GM19025 (cell line): ENCODE data around the gene GPR26.

Experiments used
- ATAC-seq: cut with Tn5 transposase; IDR thresholded peaks from one replicate; pipeline ENCODE4 v1.9.1; 2021; ENCODE audit warnings: mild to moderate bottlenecking, low read depth, moderate library complexity; ENCODE audit not compliant: unreplicated experiment

Gene GPR26, protein sequence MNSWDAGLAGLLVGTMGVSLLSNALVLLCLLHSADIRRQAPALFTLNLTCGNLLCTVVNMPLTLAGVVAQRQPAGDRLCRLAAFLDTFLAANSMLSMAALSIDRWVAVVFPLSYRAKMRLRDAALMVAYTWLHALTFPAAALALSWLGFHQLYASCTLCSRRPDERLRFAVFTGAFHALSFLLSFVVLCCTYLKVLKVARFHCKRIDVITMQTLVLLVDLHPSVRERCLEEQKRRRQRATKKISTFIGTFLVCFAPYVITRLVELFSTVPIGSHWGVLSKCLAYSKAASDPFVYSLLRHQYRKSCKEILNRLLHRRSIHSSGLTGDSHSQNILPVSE

DNA sequence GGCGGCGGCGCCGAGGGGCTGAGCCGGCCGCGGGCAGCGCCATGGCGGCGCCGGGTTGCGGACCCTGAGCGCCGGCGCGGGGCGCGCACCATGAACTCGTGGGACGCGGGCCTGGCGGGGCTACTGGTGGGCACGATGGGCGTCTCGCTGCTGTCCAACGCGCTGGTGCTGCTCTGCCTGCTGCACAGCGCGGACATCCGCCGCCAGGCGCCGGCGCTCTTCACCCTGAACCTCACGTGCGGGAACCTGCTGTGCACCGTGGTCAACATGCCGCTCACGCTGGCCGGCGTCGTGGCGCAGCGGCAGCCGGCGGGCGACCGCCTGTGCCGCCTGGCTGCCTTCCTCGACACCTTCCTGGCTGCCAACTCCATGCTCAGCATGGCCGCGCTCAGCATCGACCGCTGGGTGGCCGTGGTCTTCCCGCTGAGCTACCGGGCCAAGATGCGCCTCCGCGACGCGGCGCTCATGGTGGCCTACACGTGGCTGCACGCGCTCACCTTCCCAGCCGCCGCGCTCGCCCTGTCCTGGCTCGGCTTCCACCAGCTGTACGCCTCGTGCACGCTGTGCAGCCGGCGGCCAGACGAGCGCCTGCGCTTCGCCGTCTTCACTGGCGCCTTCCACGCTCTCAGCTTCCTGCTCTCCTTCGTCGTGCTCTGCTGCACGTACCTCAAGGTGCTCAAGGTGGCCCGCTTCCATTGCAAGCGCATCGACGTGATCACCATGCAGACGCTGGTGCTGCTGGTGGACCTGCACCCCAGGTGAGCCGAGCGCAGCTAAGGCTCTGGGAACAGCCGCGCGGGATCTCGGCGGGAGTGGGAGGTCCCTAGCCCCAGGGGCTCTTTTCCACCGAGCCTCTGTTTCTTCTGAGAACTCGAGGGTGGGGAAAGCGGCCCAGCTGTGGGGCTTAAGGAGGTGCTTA lies at the start of gene GPR26:
Gene GPR26 (plus strand): TSS at position 38 of the 919 bp plus-strand sequence. CDS start 53 bp downstream, at position 91.
- no peak for ATAC-seq

DNA sequence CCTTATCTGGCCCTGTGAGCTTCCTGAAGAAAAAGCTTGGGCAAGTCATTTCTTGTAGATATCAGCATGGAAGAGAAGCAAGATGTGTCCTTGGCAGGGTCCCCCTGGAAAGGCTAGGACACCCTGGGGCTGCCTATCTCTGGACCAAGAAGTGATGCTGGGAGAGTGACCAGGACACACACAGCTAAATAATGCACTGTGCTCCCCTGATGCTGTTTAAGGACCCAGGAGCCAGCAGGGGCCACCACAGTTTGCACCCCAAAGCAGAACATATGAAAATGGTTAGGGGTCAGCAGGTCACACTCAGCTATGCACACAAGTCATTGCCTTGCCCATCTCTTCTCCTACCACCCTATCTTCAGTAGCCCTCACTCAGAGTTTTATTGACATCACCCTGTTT lies 47.9 kb upstream of the GPR26 start:
- no peak for ATAC-seq

DNA sequence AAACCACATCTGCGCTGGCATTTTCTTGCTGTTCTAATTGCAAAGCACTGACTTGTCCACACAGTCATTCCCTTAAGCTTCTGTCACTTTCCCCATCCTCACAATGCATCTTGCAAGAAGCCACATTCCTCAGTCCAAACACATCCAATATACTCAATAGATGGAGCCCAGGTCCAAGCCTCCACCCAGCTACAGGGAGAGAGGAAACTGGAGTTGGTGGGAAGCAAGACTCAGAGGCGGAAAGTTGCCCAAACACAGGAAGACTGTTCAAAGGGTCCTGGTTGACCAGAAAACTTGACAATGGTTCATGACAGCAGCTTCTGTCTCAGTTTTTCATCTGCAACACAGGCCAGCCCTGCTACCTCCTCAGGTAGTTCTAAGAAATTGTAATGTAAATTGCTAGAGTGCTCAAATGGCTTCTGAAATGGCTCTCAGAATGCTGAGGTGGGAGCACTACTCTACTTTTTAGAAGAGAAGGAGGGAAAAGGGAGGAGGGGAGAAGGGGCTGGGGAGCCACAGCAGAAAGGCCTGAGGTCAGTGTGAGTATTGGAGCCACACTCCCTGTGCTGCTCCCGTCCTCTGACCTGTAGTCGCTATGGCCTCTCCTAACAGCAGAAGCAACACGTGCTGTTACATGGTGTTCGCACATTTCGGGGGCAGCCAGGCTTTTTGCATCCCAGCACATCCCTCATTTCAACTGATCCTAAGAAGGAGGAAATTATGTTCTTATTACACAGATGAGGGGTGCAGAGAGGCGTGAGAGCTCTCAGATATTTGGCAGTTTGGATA lies 46.9 kb upstream of the GPR26 start:
- ATAC-seq = no peak

DNA sequence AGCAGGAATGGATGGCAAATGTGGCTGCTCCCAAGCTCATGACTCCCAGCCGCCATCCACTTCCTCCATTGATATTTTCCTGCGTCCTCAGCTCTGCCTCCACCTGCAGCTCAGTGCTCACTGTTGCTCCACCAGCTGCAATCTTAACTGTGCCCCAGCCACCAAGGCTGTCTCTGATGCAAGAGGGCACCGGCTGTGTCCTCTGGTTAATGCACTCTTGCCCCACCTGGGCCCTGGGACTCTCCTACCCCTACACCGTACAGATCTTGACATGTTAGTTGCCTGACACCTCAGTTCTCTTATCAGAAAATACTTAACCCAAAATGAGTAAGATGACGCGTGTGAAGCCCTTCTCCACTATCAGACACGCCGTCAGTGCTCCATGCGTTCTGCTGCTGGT lies 45.5 kb upstream of the GPR26 start:
- ATAC-seq = no peak

DNA sequence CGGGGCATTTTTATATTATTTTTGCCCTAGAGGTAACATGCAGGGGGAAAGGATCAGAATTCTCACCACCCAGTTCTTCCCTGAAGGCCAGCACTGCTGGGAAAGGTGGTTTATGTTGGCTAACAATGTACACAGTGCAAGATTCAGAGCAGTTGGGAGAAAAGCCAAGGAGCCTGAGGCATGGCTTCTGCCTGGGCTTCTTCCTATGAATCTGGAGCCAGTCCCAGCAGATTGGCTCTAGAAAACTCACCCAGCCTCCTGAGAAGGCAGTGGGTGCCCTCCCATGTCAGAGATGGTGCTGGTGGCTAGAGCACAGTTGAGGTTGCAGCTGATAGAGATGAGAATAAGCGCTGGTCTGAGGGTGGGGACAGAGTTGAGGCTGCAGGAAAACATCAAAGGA lies 44.7 kb upstream of the GPR26 start:
- no peak for ATAC-seq

DNA sequence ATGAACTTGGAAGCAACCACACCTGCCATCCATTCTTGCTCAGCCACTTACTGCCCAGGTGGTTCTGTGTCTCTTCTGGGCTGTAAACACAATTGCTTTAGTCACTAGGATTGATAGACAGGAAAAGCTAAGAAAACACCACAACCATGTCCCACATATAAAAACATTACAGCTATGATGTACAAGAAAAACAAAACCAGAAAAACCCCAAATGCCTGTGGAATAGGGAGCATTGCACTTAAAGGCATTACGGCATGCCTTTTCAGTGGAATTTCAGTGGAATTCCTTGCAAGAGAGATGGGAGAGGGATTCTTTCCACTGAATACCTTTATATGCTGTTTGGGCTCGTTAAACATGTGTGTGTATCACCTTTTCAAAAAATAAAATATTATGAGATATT lies 44.2 kb upstream of the GPR26 start:
- ATAC-seq = no peak

DNA sequence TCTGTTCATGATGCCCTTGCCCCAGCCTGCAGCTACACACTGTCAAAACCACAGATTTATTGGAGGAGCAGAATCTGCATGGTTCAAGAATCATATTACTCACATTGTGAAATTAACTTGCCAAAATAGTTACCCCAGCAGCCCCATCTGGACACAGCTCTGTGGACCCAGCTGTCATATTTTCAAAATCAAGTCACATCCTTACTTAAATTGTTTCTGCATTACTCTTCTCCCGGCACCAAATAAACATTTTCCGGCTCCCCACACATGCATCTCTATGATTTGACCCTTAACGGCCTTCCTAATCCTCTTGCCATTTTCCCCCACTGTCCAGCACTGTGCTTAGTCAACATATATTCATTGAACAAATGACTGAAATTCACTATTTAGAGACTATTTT lies 43.8 kb upstream of the GPR26 start:
- no peak for ATAC-seq

DNA sequence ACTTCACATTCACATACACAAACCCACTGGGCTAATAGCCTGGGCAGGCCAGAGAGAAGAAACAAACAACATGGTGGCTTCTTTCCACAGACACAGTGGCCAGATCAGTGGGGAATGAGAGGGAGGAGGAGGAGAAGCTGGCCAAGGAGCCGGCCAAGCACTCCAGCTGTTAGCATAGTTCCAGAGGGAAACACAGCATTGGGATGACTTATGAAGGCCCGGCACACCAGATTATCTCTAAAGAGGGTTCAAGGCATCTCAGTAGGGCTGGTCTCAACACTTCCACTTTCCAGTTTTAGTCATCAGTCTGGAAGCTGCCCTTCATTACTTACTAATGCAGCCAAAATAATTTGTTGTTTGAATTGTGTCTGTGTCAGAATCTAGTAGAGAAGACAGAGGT lies 42.1 kb upstream of the GPR26 start:
- ATAC-seq = no peak

DNA sequence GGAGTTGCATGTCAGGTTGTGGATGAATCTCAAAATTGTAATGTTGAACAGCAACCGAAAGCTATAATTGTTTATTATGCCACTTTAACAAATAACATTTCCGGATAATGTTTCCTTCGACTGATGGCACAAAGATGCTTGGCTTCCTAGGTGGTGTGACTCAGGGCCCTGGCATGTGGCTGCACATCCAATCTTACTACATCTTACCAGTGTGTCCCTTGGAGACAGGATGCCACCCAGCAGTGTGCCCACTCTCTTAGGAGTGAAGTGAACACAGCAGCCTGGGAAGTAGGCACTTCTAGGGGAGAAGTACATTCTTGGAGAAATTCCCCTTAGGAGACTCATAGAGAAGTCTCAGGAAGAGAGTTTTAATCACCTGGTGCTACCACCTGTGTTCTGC lies 33.0 kb upstream of the GPR26 start:
- ATAC-seq = no peak

DNA sequence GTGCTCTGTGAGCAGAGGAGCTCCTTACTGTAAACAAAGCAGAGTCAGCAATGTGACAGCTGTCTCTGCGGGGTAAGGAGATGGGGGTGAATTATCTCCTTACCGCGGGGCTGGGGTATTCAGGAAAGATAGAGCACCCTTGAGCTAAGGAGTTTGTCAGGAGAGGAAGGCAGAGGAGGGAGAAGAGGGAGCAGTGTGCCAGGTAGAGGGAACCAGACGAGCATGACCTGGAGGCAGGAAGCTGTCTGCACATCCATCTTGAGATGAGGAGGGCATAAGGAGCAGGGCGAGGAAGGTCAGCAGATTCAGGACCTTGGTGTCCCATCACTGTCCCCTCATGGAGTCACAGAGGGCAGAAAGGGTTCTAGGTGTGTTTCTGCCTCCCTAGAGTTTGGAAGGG lies 32.5 kb upstream of the GPR26 start:
- ATAC-seq = no peak

DNA sequence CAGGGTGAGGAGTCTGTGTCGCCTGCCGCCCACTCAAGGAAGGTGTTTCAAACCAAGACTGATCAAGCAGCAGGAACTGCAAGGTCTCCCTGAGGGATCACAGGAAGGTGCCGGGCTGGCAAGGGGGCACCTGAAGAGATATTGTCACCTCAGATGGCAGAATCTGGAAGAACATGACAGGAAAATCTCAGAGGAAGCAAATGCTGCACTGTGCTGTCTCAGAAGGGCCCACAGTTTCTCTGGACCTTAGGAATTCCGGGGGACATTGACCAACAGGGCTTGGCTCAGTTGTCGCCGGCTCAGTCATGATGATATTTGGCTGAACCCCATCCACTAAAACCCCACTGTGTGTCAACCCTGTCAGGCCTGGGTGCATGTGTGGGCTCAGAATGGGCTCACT lies 31.9 kb upstream of the GPR26 start:
- no peak for ATAC-seq

DNA sequence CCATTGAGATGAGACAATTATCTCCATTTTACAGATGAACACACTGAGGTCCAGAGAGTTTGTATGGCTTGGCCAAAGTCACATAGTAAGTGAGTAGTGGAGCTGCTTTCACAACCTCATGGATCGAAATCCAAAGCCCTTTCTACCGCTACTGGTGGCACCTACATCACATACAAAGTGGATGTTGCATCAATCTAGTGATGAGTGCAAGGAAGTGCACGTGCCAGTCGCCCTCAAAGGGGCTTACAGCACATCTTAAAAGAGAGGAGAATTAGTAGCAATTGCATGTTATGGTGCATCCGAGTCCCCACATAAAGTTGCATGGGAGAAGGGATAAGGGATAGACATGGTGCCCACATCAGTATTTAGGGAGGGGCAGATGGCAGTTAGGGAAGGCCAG lies 31.0 kb upstream of the GPR26 start:
- no peak for ATAC-seq

DNA sequence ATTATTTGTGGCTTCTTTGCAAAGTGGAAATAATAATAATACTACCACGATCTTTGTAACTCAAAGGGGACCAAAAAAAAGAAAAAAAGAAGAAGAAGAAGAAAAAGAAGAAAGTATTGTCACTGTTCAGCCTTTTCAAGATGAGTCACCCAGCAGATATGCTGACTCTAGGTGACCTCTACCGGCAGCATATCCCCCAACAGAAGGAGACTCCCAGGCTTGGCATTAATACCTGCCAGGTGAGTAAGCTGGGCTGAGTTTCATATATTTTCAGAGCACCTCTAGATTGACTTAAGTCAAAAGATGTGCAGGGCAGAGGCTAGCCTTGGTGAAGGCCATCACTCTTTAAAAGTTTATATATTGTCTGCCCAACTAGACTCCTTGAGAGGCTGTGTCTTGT lies 30.4 kb upstream of the GPR26 start:
- ATAC-seq = no peak

DNA sequence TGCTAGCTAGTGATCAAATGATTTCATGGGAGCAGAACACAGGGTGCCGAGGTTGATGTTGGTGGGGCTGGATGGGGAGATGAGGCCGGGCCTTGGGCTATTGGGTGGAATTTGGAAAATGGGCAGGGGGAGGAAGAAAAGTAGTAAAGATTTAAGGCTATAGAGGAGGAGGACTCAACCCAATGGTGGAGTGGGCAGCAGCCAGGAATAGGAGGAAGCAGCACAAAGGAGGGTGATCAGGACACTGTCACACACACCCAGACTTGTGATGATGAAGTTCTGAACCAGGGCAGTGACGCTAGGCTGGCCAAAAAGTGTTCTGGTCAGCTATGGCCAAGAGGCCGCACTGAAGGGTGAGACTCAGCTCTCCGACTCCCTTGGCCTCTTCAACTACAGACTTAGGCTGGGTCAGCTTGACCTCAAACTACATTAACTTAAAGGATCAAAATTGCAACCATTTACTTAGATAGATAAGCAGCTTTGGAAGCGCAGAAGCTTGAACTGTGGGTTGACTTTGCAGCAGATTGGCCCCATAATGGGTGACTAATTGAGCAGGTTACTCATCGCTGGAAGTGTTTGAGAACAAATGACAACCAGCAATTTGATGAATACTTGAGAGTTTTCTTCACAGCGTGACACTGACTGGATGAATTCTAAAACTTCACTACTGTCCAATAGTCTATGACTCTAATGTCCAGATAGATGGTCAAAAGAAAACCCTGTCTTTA lies 29.4 kb upstream of the GPR26 start:
- no peak for ATAC-seq

DNA sequence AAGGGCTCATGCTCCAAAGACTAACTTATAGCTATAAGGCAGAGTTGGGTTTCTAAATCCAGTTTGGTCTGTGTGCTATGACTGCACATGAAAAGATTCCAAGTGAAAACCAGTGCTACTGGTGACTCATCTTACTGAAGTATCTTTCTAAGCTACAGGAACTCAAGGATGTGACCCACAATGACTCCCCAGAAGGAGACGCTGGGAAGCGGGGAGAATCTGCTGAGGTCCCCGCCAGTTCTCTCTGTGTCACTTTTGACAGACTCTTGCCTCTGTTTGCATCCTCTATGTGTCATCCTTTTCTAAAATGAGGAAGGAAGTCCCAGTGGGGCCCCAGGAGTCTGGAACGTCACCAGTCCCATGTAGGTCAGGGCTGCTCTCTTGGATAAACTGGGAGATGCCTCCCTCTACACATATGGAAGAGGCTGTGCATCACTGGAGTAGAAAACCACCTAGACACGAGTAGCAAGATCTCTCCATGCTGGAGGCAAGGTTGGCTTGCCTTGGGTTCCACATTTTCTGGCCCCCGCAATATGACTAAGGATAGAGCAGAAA lies 28.8 kb upstream of the GPR26 start:
- ATAC-seq = no peak

DNA sequence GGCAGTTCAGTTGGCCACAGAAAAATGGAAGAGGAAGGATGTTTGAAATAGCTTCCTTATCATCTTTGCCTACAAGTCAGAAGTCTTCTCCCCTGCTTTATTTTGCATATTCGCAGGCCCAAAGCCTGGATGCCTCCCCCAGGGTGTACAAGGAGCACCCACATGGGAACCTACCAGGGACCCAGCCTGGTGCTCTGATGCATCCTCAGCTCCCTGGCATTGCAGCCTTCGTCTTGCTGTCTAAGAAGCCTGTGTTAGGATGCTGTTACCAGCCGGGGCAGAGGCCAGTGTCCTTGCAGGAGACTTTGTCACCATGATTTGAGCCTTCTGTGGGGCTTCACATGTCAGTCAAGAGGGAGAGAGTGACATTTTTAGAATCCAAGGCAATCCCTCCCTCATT lies 27.0 kb upstream of the GPR26 start:
- no peak for ATAC-seq

DNA sequence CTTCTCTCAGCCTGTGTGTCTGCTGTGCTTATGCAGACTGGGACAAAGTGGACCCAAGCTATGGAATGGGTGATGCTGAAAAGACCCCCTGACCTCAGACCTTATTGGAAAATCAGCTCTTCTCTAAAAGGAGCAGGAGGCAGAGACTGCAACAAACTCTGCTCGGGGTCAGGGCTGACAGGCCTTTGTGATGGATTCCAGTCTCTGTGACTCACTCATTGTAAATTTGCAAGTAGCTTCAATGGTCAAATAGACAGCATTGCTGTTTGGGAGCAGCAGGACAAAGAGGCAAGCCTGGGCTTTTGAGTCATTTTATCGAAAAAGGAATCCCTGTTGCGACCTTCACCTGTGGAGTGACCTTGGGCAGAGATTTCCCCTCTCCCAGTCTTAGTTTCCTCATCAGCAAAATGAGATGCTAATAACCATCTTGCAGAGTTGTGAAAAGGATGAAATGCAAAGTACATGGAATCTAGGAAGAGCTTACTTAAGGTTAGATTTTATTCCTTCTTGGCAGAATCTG lies 26.1 kb upstream of the GPR26 start:
- ATAC-seq = no peak

DNA sequence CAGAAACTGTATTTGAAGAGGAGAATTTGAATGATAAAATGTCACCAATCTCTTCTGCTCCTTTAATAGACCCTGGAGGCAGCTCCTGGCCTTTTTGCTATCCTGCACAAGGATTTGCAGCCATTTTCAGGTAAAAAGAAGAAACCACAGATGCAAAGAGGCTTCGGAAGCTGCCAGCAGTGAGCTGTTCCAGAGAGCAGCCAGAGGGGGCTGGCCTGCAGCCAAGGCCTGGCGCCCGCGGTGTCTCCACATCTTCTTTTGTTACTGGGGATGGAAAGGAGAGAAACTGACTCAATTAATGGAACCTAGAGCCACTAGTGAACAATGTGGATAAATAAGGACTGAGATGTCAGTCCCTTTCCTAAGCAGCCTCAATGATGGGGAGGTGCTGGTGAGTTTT lies 23.9 kb upstream of the GPR26 start:
- ATAC-seq = no peak

DNA sequence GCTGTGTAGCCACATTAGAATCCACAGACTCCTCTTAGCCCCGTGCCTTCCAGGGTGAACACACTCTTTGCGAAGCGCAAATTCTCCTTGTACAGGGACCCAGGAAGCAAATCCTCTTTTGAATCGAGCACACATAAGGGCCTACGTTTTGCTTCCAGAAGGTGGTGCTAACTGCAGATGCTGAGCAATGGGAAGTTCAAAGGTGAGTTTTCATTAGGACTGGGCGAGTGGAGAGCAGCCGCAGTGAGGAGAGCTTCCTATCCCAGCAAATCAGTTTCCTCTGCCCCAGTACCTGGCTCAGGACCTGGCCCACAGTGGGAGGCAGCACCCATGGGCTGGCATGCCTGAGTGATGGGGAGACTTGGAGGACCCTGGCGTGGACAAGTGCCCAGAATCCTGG lies 23.5 kb upstream of the GPR26 start:
- no peak for ATAC-seq

DNA sequence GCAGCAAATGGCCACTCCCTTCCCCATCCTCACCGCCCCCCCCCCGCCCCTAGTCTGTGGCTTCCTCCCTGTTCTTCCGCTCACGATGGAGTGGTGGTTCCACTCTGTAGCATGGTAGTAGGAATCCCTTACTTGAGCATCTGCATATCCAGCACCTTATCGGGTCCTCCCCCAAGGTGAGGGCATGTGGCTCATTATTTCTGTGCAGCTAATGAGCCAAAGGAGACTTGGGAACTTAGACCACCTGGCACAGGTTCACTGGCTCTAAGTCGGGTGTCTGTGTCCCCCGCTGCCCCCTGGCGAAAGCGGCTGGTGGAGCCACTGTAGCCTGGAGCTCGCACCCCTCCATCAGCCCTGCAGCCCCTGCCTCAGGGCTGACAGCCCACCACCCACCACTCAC lies 22.8 kb upstream of the GPR26 start:
- ATAC-seq = no peak
